ENCODE measurements around the gene SPACA7.

Gene SPACA7

GRCh38 chr13:112331675-112332074 lies 44.5 kb upstream of the SPACA7 start:
- no peak for DNase-seq (ENCODE audit: low read depth)
- TF ChIP-seq, protein P1, sequence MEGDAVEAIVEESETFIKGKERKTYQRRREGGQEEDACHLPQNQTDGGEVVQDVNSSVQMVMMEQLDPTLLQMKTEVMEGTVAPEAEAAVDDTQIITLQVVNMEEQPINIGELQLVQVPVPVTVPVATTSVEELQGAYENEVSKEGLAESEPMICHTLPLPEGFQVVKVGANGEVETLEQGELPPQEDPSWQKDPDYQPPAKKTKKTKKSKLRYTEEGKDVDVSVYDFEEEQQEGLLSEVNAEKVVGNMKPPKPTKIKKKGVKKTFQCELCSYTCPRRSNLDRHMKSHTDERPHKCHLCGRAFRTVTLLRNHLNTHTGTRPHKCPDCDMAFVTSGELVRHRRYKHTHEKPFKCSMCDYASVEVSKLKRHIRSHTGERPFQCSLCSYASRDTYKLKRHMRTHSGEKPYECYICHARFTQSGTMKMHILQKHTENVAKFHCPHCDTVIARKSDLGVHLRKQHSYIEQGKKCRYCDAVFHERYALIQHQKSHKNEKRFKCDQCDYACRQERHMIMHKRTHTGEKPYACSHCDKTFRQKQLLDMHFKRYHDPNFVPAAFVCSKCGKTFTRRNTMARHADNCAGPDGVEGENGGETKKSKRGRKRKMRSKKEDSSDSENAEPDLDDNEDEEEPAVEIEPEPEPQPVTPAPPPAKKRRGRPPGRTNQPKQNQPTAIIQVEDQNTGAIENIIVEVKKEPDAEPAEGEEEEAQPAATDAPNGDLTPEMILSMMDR (IDR thresholded peaks at IDR 0.05; ENCODE audit: insufficient read depth, low read depth, low read length, missing control alignments) = no peak
- H3K4me3 ChIP-seq (ENCODE audit: low read depth, low read length) = no peak overlapping the region

- DNase-seq (ENCODE audit: low read depth) = no peak
- TF ChIP-seq, protein P1 (IDR thresholded peaks at IDR 0.05; ENCODE audit: insufficient read depth, low read depth, low read length, missing control alignments) = no peak
- H3K4me3 ChIP-seq (ENCODE audit: low read depth, low read length) = no peak overlapping the region
Observed at GRCh38 chr13:112332727-112333126, 43.4 kb upstream of the SPACA7 start.

DNA sequence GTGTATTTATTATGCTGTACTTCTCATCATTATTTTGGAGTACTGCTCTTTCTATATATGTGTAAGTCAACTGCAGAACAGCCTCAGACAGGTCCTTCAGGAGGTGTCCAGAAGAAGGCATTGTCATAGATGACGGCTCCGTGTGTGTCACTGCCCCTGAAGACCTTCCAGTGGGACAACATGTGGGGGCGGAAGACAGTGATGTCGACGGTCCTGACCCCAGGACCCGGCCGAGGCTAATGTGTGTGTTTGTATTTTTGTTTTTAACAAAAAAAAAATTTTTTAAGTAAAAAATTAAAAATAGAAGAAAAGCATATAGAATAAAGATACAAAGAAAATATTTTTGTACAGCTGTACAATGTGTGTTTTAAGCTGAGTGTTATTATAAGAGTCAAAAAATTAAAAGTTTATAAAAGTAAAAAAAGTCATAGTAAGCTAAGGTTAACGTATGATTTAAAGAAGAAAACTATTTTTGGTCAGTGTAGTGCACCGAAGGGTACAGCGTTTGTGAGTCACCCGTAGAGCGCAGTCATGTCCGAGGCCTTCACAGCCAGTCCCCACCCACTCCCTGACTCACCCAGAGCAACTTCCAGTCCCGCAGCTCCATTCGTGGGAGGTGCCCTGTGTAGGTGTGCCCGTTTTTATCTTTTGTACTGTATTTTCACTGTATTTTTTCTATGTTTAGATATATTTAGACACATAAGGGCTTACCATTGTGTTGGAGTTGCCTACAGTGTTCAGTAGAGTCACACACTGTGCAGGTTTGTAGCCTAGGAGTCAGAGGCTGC lies 42.2 kb upstream of the SPACA7 start:
- no peak for DNase-seq (ENCODE audit: low read depth)
- TF ChIP-seq, protein P1 (IDR thresholded peaks at IDR 0.05; ENCODE audit: insufficient read depth, low read depth, low read length, missing control alignments) = no peak

DNA sequence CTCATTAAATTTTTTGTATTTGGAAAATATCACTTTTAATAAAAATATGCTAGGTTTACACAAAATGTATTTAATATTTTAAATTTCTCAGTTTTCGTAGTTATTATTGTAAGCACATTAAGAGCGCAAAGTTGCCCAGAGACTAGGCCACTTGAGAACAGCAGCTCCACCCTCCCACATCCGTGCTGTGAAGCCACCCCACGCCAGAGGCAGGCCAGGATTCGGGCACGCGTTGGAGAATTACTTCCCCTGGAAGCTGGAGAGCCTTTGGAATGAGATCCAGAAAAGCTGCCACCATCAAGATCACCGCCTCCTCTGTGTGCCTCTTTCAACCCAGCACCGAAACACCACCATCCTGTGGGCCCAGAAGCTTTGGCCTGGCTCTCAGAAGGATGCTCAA lies 41.0 kb upstream of the SPACA7 start:
- TF ChIP-seq, protein P1 (IDR thresholded peaks at IDR 0.05; ENCODE audit: insufficient read depth, low read depth, low read length, missing control alignments) = no peak

More for the DNA sequence above, 42.2 kb upstream of the SPACA7 start:
- H3K4me3 ChIP-seq (ENCODE audit: low read depth, low read length) = no peak overlapping the region

DNA sequence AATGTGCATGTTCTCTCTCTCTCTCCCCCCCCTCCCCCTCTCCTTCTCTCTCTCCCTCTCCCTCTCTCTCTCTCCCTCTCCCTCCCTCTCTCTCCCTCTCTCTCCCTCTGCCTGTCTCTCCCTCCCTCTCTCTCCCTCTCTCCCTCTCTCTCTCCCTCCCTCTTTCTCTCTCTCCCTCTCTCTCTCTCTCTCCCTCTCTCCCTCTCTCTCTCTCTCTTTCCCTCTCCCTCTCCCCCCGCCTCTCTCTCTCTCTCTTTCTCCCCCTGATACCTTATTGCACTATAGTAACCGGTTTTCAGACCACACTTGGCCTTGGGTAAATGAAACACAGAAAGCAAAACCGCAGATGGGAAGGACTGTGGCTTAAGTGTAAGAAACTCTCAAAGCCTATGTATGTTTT lies 34.7 kb upstream of the SPACA7 start:
- TF ChIP-seq, protein P1 (IDR thresholded peaks at IDR 0.05; ENCODE audit: insufficient read depth, low read depth, low read length, missing control alignments) = no peak
- no peak for DNase-seq (ENCODE audit: low read depth)
- no peak overlapping the region for H3K4me3 ChIP-seq (ENCODE audit: low read depth, low read length)

More for the DNA sequence above, 41.0 kb upstream of the SPACA7 start:
- DNase-seq (ENCODE audit: low read depth) = no peak
- H3K4me3 ChIP-seq (ENCODE audit: low read depth, low read length) = no peak overlapping the region

GRCh38 chr13:112341976-112342735 lies 34.0 kb upstream of the SPACA7 start:
- H3K4me3 ChIP-seq (ENCODE audit: low read depth, low read length) = no peak overlapping the region
- TF ChIP-seq, protein P1 (IDR thresholded peaks at IDR 0.05; ENCODE audit: insufficient read depth, low read depth, low read length, missing control alignments) = no peak
- no peak for DNase-seq (ENCODE audit: low read depth)
